GM23338 (cell line): ENCODE results near the gene DAB1.

ENCODE experiments used
- CREB1 ChIP-seq: fragments of 250-450 bp; sonication (Bioruptor Pico); IDR thresholded peaks from 2 replicates; pipeline ENCODE4 v1.5.0; 2020; ENCODE audit warnings: low read depth, mild to moderate bottlenecking, moderate library complexity
- CTCF ChIP-seq, 2 experiments: fragments of 200-600 bp in 1 of 2; sonication (generic) in 1 of 2; conservative IDR thresholded peaks; 2 replicates each; pipeline versions ENCODE4 v1.5.1 to v1.6.1; 2016 to 2017; ENCODE audit warnings: antibody characterized with exemption in 2 of 2, low read depth in 2 of 2, mild to moderate bottlenecking in 2 of 2, moderate library complexity in 1 of 2
- ETS1 ChIP-seq: IDR thresholded peaks from 2 replicates; pipeline ENCODE4 v1.6.1; 2016; ENCODE audit warnings: antibody characterized with exemption
- EZH2 ChIP-seq: fragments of 200-600 bp; sonication (generic); IDR thresholded peaks from one replicate; pipeline ENCODE4 v1.8.0; 2017; ENCODE audit warnings: antibody characterized with exemption, mild to moderate bottlenecking, low read depth; ENCODE audit not compliant: unreplicated experiment
- EZH2phosphoT487 ChIP-seq: fragments of 200-600 bp; sonication (generic); IDR thresholded peaks from one replicate; pipeline ENCODE4 v1.8.1; 2018; ENCODE audit warnings: antibody characterized with exemption; ENCODE audit not compliant: unreplicated experiment
- JUNB ChIP-seq: IDR thresholded peaks from one replicate; pipeline ENCODE4 v1.6.1; 2016; ENCODE audit warnings: antibody characterized with exemption; ENCODE audit not compliant: unreplicated experiment
- POLR2AphosphoS5 ChIP-seq: IDR thresholded peaks from 2 replicates; pipeline ENCODE4 v1.6.1; 2016; ENCODE audit warnings: antibody characterized with exemption, low read depth
- REST ChIP-seq: IDR thresholded peaks from one replicate; pipeline ENCODE4 v1.6.1; 2018; ENCODE audit warnings: antibody characterized with exemption; ENCODE audit not compliant: unreplicated experiment
- ZNF114 ChIP-seq: fragments of 250-450 bp; sonication (Bioruptor Pico); IDR thresholded peaks from 2 replicates; pipeline ENCODE4 v1.5.0; 2020; ENCODE audit warnings: mild to moderate bottlenecking, moderate library complexity

- no peak for TF ChIP-seq CTCF (conservative IDR thresholded peaks at IDR 0.05; ENCODE audit: low read depth in 2 of 2)
- no peak for TF ChIP-seq REST
- TF ChIP-seq ETS1 = no peak
- no peak for TF ChIP-seq POLR2AphosphoS5
- TF ChIP-seq EZH2phosphoT487 = no peak
- no peak for TF ChIP-seq EZH2
- no peak for TF ChIP-seq ZNF114
- TF ChIP-seq JUNB = no peak
- no peak for TF ChIP-seq CREB1 (CRISPR knock-in tag)
Measured at GRCh38 chr1:57093122-57093521, 330.7 kb downstream of the DAB1 start.
